Measurements from ENCODE around the gene NRG2. TPM values are rescaled to one million over a fixed set of nuclear protein-coding genes. Genes with fewer than 3 reads are reported as not detected.

Gene NRG2
- total RNA-seq, 3 donors from 2014 or later (not counting 1 experiment from before 2014, with no cell fraction given), result 0.21 to 0.50 (median 0.40) TPM

- no peak overlapping the region for H3K27ac Mint-ChIP-seq
- Histone ChIP-seq H3K9me3 (ENCODE audit: control insufficient read depth, insufficient read depth, low read length) (no peaks in the 10 kb centered on the region), H3K36me3 (ENCODE audit: control insufficient read depth, insufficient read depth, low read length) (no peaks in the 10 kb centered on the region), H3K27ac (ENCODE audit: low read length) (no peak overlapping the region), H3K4me1 (ENCODE audit: control insufficient read depth, insufficient read depth, low read length) (peaks cover 3% of the 10 kb centered on the region), H3K27me3 (ENCODE audit: control insufficient read depth, insufficient read depth, low read length) (peaks cover 9% of the 10 kb centered on the region), H3K4me3 (ENCODE audit: low read length) (no peak overlapping the region)
- H3K36me3 Mint-ChIP-seq, result no peaks in the 10 kb centered on the region
- peaks cover 9 to 22% of the 10 kb centered on the region in 2 donors for H3K27me3 Mint-ChIP-seq (ENCODE audit: low read depth in 2 of 2)
- ATAC-seq (no peak), DNase-seq (no peak)
- TF ChIP-seq, protein P1, sequence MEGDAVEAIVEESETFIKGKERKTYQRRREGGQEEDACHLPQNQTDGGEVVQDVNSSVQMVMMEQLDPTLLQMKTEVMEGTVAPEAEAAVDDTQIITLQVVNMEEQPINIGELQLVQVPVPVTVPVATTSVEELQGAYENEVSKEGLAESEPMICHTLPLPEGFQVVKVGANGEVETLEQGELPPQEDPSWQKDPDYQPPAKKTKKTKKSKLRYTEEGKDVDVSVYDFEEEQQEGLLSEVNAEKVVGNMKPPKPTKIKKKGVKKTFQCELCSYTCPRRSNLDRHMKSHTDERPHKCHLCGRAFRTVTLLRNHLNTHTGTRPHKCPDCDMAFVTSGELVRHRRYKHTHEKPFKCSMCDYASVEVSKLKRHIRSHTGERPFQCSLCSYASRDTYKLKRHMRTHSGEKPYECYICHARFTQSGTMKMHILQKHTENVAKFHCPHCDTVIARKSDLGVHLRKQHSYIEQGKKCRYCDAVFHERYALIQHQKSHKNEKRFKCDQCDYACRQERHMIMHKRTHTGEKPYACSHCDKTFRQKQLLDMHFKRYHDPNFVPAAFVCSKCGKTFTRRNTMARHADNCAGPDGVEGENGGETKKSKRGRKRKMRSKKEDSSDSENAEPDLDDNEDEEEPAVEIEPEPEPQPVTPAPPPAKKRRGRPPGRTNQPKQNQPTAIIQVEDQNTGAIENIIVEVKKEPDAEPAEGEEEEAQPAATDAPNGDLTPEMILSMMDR (IDR thresholded peaks at IDR 0.05), result no peak
- H3K4me3 Mint-ChIP-seq, result no peak overlapping the region
- H3K9me3 Mint-ChIP-seq, result no peaks in the 10 kb centered on the region
- no peaks in the 10 kb centered on the region for H3K4me1 Mint-ChIP-seq
- WGBS (ENCODE audit: insufficient coverage), result 96% methylated on average over 8 of the region's 8 CpGs
- intact Hi-C loops (cut with micrococcal nuclease), result loop anchor here (5.0 kb wide), 1 partner anchor 65 kb away; no protein-coding TSS in a partner anchor
Observed at GRCh38 chr5:139967353-139967752, 75.7 kb downstream of the NRG2 start.

DNA sequence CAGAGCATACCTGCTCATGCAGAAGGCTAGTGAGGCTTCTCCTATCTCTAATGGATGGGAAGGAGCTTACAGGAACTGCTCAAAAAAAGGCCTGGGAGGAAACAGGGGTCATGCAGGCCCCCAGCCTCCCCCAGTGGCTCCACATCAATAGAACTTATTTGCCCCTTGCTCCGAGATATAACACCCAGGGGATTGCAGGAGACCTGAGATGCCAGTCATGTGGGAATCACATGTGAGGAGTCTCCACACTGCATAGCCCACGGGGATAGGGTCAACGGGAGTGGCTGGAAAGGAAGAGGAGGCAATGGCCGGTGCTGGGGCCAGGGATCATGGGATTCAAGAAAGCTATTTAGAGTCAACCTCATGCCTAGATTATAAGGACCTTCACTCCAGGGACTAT lies 76.2 kb downstream of the NRG2 start:
- ATAC-seq (no peak), DNase-seq (no peak)
- peaks cover 9% of the 10 kb centered on the region for H3K27me3 ChIP-seq (ENCODE audit: control insufficient read depth, insufficient read depth, low read length)
- intact Hi-C loops (cut with micrococcal nuclease), result loop anchor here (5.0 kb wide), 1 partner anchor 65 kb away; no protein-coding TSS in a partner anchor
- TF ChIP-seq, protein P1 (IDR thresholded peaks at IDR 0.05), result no peak
- Mint-ChIP-seq H3K4me3 (no peak overlapping the region), H3K27ac (no peak overlapping the region), H3K9me3 (no peaks in the 10 kb centered on the region), H3K4me1 (no peaks in the 10 kb centered on the region), H3K27me3 (ENCODE audit: low read depth in 2 of 2) (peaks cover 9 to 20% of the 10 kb centered on the region in 2 donors), H3K36me3 (no peaks in the 10 kb centered on the region)
- no peak overlapping the region for H3K4me3 ChIP-seq (ENCODE audit: low read length)
- WGBS (ENCODE audit: insufficient coverage), result 86% methylated on average over 4 of the region's 4 CpGs
- H3K27ac ChIP-seq (ENCODE audit: low read length), result no peak overlapping the region
- peaks cover 3% of the 10 kb centered on the region for H3K4me1 ChIP-seq (ENCODE audit: control insufficient read depth, insufficient read depth, low read length)
- H3K9me3 ChIP-seq (ENCODE audit: control insufficient read depth, insufficient read depth, low read length), result no peaks in the 10 kb centered on the region
- no peaks in the 10 kb centered on the region for H3K36me3 ChIP-seq (ENCODE audit: control insufficient read depth, insufficient read depth, low read length)

DNA sequence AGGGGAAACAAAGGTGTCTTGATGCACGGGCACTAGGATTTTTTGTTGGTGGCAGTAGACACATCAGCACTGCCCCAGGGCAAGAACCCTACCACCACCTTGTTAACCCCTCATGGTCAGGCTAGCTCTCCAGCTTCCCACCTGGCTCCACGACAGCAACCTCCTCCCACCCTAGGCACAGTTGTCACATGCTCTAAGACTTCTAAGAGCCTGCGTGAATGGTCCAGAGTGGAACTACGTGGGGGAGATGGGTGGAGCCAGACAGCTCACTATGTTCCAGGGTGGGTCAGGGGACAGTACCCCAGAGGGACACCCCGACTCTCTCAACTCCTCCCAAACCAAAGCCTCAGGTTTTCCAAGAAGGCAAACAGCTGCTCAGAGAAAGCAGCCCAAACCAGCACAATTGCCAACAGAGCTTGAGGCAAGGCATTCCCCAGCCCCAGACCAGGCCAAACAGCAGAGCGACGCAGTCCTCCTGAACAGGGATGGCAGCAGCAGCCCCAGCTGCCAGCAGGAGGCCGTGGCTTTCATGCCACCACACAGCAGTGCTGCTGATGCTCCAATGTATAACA lies 78.0 kb downstream of the NRG2 start:
- no peaks in the 10 kb centered on the region for H3K9me3 Mint-ChIP-seq
- no peaks in the 10 kb centered on the region for H3K9me3 ChIP-seq (ENCODE audit: control insufficient read depth, insufficient read depth, low read length)
- no peak for ATAC-seq
- H3K27me3 ChIP-seq (ENCODE audit: control insufficient read depth, insufficient read depth, low read length), result peaks cover 7% of the 10 kb centered on the region
- no peaks in the 10 kb centered on the region for H3K36me3 ChIP-seq (ENCODE audit: control insufficient read depth, insufficient read depth, low read length)
- H3K27me3 Mint-ChIP-seq (ENCODE audit: low read depth in 2 of 2), result peaks cover 4 to 8% of the 10 kb centered on the region in 2 donors
- peaks cover 3% of the 10 kb centered on the region for H3K4me1 ChIP-seq (ENCODE audit: control insufficient read depth, insufficient read depth, low read length)
- no peak overlapping the region for H3K27ac ChIP-seq (ENCODE audit: low read length)
- H3K27ac Mint-ChIP-seq, result no peak overlapping the region
- WGBS (ENCODE audit: insufficient coverage), result 84% methylated on average over 8 of the region's 8 CpGs
- no peak for DNase-seq
- no peak overlapping the region for H3K4me3 ChIP-seq (ENCODE audit: low read length)
- intact Hi-C loops (cut with micrococcal nuclease), result loop anchor here (5.0 kb wide), 1 partner anchor 63 kb away; no protein-coding TSS in a partner anchor
- H3K4me3 Mint-ChIP-seq, result no peak overlapping the region
- H3K4me1 Mint-ChIP-seq, result no peaks in the 10 kb centered on the region
- H3K36me3 Mint-ChIP-seq, result no peaks in the 10 kb centered on the region
- TF ChIP-seq, protein P1 (IDR thresholded peaks at IDR 0.05), result no peak
